ENCODE measurements around the gene KDELR3.

The KDELR3 gene

DNA sequence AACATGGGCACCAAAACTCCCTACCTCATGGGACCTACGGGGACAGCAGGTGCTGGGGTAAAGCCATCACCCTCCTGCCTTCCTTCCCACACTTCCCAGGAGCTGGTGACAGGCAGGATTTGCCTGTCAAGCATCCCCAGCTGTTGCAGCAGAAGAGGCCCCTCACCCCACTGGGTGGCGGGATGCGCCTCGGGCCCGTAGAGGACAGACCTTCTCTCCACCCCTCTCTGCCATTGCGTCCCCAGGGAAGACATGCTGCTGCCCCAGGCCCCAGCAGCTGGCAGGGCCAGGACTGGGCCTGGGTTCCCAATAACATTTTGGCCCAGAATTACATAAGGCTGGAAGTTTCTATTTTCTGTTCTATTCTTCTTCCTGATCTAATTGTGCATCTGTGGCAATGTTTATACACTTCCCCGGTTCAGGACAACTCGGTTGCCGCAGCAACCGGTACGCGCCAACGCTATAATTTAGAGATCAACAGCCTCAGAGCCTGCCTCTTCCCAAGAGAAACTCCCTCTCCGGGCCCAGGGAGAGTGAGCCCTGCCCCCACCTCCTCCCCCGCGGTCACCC is 38.3 kb upstream of the KDELR3 start:
- Histone ChIP-seq H3K79me2 (ENCODE audit: insufficient read depth, low read length) (no peaks in the 10 kb centered on the region), H3F3A (ENCODE audit: insufficient read depth, low read length) (no peaks in the 10 kb centered on the region), H3K4me1 (ENCODE audit: insufficient read depth, low read length, severe bottlenecking) (no peaks in the 10 kb centered on the region), H3K27me3 (ENCODE audit: insufficient read depth, low read length) (no peaks in the 10 kb centered on the region), H3K4me3 (ENCODE audit: low read depth, low read length, poor library complexity, severe bottlenecking) (no peak overlapping the region), H3K9ac (ENCODE audit: low read length) (no peak overlapping the region), H2AFZ (ENCODE audit: low read length) (no peak overlapping the region), H3K4me2 (ENCODE audit: low read length) (no peak overlapping the region), H4K20me1 (ENCODE audit: insufficient read depth, low read length) (no peaks in the 10 kb centered on the region), H3K9me2 (ENCODE audit: low read depth, low read length) (no peaks in the 10 kb centered on the region), H3K36me3 (ENCODE audit: insufficient read depth, low read length) (no peaks in the 10 kb centered on the region), H3K9me3 (ENCODE audit: low read length) (no peaks in the 10 kb centered on the region), H3K27ac (ENCODE audit: low read depth, low read length, poor library complexity, severe bottlenecking) (no peak overlapping the region)
- TF ChIP-seq, protein P1, sequence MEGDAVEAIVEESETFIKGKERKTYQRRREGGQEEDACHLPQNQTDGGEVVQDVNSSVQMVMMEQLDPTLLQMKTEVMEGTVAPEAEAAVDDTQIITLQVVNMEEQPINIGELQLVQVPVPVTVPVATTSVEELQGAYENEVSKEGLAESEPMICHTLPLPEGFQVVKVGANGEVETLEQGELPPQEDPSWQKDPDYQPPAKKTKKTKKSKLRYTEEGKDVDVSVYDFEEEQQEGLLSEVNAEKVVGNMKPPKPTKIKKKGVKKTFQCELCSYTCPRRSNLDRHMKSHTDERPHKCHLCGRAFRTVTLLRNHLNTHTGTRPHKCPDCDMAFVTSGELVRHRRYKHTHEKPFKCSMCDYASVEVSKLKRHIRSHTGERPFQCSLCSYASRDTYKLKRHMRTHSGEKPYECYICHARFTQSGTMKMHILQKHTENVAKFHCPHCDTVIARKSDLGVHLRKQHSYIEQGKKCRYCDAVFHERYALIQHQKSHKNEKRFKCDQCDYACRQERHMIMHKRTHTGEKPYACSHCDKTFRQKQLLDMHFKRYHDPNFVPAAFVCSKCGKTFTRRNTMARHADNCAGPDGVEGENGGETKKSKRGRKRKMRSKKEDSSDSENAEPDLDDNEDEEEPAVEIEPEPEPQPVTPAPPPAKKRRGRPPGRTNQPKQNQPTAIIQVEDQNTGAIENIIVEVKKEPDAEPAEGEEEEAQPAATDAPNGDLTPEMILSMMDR (IDR thresholded peaks at IDR 0.05; ENCODE audit: low read length): no peak
- no peak for TF ChIP-seq EZH2 (IDR thresholded peaks at IDR 0.05; ENCODE audit: borderline replicate concordance, low read length)

DNA sequence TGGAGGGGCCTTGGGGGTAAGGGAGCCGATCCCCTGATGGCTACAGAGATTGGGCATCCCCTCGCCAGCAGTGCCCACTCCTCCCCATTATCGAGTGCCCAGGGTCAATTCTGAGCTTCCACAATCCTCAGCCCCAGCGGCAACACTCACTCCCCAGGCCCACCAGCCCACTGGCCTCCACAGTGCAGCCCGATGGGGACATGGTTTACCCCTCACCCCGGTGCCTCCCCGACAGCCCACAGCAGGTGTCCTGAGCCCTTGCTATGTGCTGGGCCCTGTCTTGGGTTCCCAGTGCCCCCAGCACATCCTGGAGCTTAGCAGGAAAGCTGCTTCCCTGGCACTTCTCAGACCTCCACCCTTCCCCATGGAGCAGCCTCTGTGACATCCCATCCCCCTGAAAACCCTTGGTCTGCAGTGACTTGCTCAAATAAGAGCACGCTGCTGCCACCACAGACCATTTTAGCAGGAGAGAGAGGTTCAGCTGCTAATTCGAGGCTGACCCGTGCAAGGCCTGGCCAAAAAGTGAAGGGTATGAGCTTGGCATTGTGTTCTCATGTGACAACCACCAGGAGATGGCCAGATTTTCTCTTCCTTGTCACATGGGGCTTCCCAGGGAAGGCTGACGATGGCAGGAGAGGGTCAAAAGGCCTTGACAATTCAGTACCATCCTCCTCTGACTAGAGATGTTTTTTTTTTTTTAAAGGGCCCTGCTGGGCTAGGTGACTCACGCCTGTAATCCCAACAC is 36.5 kb upstream of the KDELR3 start:
- Histone ChIP-seq H3K4me3 (ENCODE audit: low read depth, low read length, poor library complexity, severe bottlenecking) (no peak overlapping the region), H3K79me2 (ENCODE audit: insufficient read depth, low read length) (no peaks in the 10 kb centered on the region), H3K9ac (ENCODE audit: low read length) (no peak overlapping the region), H3K27me3 (ENCODE audit: insufficient read depth, low read length) (0 out of 2 replicates have a peak, but pooled peaks cover 4% of the 10 kb centered on the region), H3K9me3 (ENCODE audit: low read length) (no peaks in the 10 kb centered on the region), H2AFZ (ENCODE audit: low read length) (no peak overlapping the region), H3K4me1 (ENCODE audit: insufficient read depth, low read length, severe bottlenecking) (no peaks in the 10 kb centered on the region), H3K4me2 (ENCODE audit: low read length) (no peak overlapping the region), H3F3A (ENCODE audit: insufficient read depth, low read length) (no peaks in the 10 kb centered on the region), H4K20me1 (ENCODE audit: insufficient read depth, low read length) (no peaks in the 10 kb centered on the region), H3K36me3 (ENCODE audit: insufficient read depth, low read length) (no peaks in the 10 kb centered on the region), H3K9me2 (ENCODE audit: low read depth, low read length) (no peaks in the 10 kb centered on the region), H3K27ac (ENCODE audit: low read depth, low read length, poor library complexity, severe bottlenecking) (no peak overlapping the region)
- TF ChIP-seq EZH2 (IDR thresholded peaks at IDR 0.05; ENCODE audit: borderline replicate concordance, low read length): no peak
- TF ChIP-seq, protein P1 (IDR thresholded peaks at IDR 0.05; ENCODE audit: low read length): no peak

DNA sequence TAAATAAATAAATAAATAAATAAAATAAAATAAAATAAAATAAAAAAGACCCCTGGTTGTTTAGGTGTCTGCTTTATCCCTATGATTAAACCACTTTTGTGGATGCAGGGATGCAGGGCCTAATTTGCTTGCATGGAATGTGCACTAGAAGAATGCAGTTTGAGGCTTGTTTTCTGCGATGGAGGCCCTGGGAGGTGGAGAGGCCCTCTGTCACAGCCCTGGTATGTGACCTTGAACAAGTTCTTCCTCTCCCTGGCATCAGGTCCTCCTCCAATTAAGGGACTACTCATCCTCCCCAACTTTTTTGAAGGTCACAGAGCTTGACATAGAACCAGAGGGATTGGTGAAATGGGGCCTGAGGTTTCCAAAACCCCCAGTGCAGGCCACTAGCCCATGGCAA is 35.6 kb upstream of the KDELR3 start:
- H3K27me3 ChIP-seq (ENCODE audit: insufficient read depth, low read length): 0 out of 2 replicates have a peak, but pooled peaks cover 6% of the 10 kb centered on the region
- H3K9me2 ChIP-seq (ENCODE audit: low read depth, low read length): no peaks in the 10 kb centered on the region
- H4K20me1 ChIP-seq (ENCODE audit: insufficient read depth, low read length): no peaks in the 10 kb centered on the region
- no peak for TF ChIP-seq EZH2 (IDR thresholded peaks at IDR 0.05; ENCODE audit: borderline replicate concordance, low read length)
- TF ChIP-seq, protein P1 (IDR thresholded peaks at IDR 0.05; ENCODE audit: low read length): no peak
- no peaks in the 10 kb centered on the region for H3K9me3 ChIP-seq (ENCODE audit: low read length)
- H3K9ac ChIP-seq (ENCODE audit: low read length): no peak overlapping the region
- no peak overlapping the region for H3K4me2 ChIP-seq (ENCODE audit: low read length)
- no peaks in the 10 kb centered on the region for H3K36me3 ChIP-seq (ENCODE audit: insufficient read depth, low read length)
- no peaks in the 10 kb centered on the region for H3F3A ChIP-seq (ENCODE audit: insufficient read depth, low read length)
- no peak overlapping the region for H3K4me3 ChIP-seq (ENCODE audit: low read depth, low read length, poor library complexity, severe bottlenecking)
- H3K27ac ChIP-seq (ENCODE audit: low read depth, low read length, poor library complexity, severe bottlenecking): no peak overlapping the region
- no peaks in the 10 kb centered on the region for H3K4me1 ChIP-seq (ENCODE audit: insufficient read depth, low read length, severe bottlenecking)
- no peaks in the 10 kb centered on the region for H3K79me2 ChIP-seq (ENCODE audit: insufficient read depth, low read length)
- no peak overlapping the region for H2AFZ ChIP-seq (ENCODE audit: low read length)

Data from OCI-LY1 (cell line).